GM12875 (cell line): ENCODE results near the gene MAP3K14.
"Not testable (repeated sequence)": the region's sequence is repeated elsewhere in the genome, so short reads cannot be mapped to it uniquely, and the experiment has no call there.

Source experiments
- H3K4me3 ChIP-seq: one replicate; pipeline ENCODE4 v1.5.1; 2011; ENCODE audit warnings: low read depth, low read length, control low read depth
- CTCF ChIP-seq: IDR thresholded peaks from 2 replicates; pipeline ENCODE4 v1.5.1; 2011; ENCODE audit warnings: low read depth, mild to moderate bottlenecking, control low read depth, inconsistent platforms, low read length, moderate library complexity, borderline replicate concordance; ENCODE audit not compliant: insufficient read depth

The MAP3K14 gene

GRCh38 chr17:45345554-45346215 is 28.9 kb upstream of the MAP3K14 start:
- no peak for TF ChIP-seq CTCF
- H3K4me3 ChIP-seq = no peak overlapping the region

- TF ChIP-seq CTCF = no peak
- no peak overlapping the region for H3K4me3 ChIP-seq
Observed at GRCh38 chr17:45345246-45345553, 28.4 kb upstream of the MAP3K14 start.

GRCh38 chr17:45343967-45344664 is 27.3 kb upstream of the MAP3K14 start:
- not testable (repeated sequence) for H3K4me3 ChIP-seq

GRCh38 chr17:45342871-45343526 is 26.2 kb upstream of the MAP3K14 start:
- no peak overlapping the region for H3K4me3 ChIP-seq
- no peak for TF ChIP-seq CTCF

GRCh38 chr17:45342306-45342705 is 25.5 kb upstream of the MAP3K14 start:
- no peak for TF ChIP-seq CTCF
- no peak overlapping the region for H3K4me3 ChIP-seq

GRCh38 chr17:45341533-45342158 is 24.8 kb upstream of the MAP3K14 start:
- no peak for TF ChIP-seq CTCF
- no peak overlapping the region for H3K4me3 ChIP-seq

GRCh38 chr17:45339646-45340605 is 23.1 kb upstream of the MAP3K14 start:
- H3K4me3 ChIP-seq = no peak overlapping the region
- TF ChIP-seq CTCF = no peak
